Measurements from ENCODE around the gene CHAF1B. TPM values are rescaled to one million over a fixed set of nuclear protein-coding genes. Genes with fewer than 3 reads are reported as not detected.
A peak's percentile ranks its signal among the peaks of the same experiment; 100 is the strongest.

The CHAF1B gene
- total RNA-seq, 4 donors from 2014 or later, result 0.37 to 2.0 (median 0.73) TPM

DNA sequence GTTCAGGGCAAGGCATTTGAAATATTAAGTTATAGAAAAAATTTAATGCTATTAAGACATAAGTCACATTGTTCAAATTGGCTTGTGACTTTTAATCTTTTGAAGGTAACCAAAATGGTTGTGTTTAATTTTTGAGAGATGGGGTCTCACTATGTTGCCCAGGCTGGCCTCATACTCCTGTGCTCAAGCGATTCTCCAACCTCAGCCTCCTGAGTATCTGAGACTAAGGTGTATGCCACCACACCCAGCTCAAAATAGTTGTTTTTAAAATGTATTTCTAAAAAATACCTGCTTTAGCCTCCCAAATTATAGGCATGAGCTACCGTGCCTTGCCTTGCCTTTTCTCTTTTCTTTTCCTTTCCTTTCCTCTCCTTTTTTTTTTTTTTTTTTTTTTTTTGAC is 26.0 kb upstream of the CHAF1B start:
- Histone ChIP-seq H3K9me3 (no peaks in the 10 kb centered on the region), H3K4me1 (peaks cover 0 to 4% (median 0%) of the 10 kb centered on the region in 4 donors), H3K27me3 (no peaks in the 10 kb centered on the region), H3K4me3 (no peak overlapping the region), H3K36me3 (peaks cover 0 to 72% (median 33%) of the 10 kb centered on the region in 4 donors), H3K27ac (no peak overlapping the region)
- no peak for DNase-seq
- TF ChIP-seq, protein P1, sequence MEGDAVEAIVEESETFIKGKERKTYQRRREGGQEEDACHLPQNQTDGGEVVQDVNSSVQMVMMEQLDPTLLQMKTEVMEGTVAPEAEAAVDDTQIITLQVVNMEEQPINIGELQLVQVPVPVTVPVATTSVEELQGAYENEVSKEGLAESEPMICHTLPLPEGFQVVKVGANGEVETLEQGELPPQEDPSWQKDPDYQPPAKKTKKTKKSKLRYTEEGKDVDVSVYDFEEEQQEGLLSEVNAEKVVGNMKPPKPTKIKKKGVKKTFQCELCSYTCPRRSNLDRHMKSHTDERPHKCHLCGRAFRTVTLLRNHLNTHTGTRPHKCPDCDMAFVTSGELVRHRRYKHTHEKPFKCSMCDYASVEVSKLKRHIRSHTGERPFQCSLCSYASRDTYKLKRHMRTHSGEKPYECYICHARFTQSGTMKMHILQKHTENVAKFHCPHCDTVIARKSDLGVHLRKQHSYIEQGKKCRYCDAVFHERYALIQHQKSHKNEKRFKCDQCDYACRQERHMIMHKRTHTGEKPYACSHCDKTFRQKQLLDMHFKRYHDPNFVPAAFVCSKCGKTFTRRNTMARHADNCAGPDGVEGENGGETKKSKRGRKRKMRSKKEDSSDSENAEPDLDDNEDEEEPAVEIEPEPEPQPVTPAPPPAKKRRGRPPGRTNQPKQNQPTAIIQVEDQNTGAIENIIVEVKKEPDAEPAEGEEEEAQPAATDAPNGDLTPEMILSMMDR (IDR thresholded peaks at IDR 0.05), result no peak
- no peak for TF ChIP-seq EP300 (IDR thresholded peaks at IDR 0.05; ENCODE audit: low read depth)
- 89 to 92% methylated on average over 2 of the region's 2 CpGs for WGBS, 2 donors (ENCODE audit: low coverage in 1 of 2)
- intact Hi-C loops (cut with DNase I; ENCODE audit: low total_unique reads) (loop anchor here (5.0 kb wide), 1 partner anchor 1497 kb away; no protein-coding TSS in a partner anchor), in situ Hi-C loops (cut with MboI; ENCODE audit: low pct_ligation_motif_present in 1 of 4, low pct_unique_long_range_greater_than_20kb in 1 of 4, low sequenced_read_pairs in 3 of 4) (no loop called here)

DNA sequence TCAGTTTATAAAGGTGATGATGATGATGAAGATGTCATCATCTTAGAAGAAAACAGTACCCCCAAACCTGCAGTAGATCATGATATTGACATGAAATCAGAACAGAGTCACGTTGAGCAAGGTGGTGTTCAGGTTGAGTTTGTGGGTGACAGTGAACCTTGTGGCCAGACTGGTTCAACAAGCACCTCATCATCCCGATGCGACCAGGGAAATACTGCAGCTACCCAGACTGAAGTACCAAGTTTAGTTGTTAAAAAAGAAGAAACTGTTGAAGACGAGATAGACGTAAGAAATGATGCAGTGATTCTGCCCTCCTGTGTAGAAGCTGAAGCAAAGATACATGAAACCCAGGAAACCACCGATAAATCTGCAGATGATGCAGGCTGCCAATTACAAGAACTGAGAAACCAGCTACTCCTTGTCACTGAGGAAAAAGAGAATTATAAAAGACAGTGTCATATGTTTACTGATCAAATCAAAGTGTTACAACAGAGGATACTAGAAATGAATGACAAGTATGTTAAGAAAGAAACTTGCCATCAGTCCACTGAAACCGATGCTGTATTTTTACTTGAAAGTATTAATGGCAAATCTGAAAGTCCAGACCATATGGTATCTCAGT is 16.0 kb upstream of the CHAF1B start:
- peaks cover 0 to 86% (median 38%) of the 10 kb centered on the region in 4 donors for H3K36me3 ChIP-seq
- no peaks in the 10 kb centered on the region for H3K27me3 ChIP-seq
- intact Hi-C loops (cut with DNase I; ENCODE audit: low total_unique reads), result no loop called here
- in situ Hi-C loops (cut with MboI; ENCODE audit: low pct_ligation_motif_present in 1 of 4, low pct_unique_long_range_greater_than_20kb in 1 of 4, low sequenced_read_pairs in 3 of 4), result no loop called here
- 76 to 83% methylated on average over 2 to 7 of the region's 7 CpGs for WGBS, 2 donors (ENCODE audit: low coverage in 1 of 2)
- peaks cover 0 to 7% (median 0%) of the 10 kb centered on the region in 4 donors for H3K4me1 ChIP-seq
- H3K27ac ChIP-seq, result no peak overlapping the region
- DNase-seq, result no peak
- no peak overlapping the region for H3K4me3 ChIP-seq
- no peaks in the 10 kb centered on the region for H3K9me3 ChIP-seq
- TF ChIP-seq POLR2AphosphoS5 (IDR thresholded peaks at IDR 0.05) (no peak), EP300 (IDR thresholded peaks at IDR 0.05; ENCODE audit: low read depth) (no peak), POLR2A (IDR thresholded peaks at IDR 0.05) (no peak)
- TF ChIP-seq, protein P1 (IDR thresholded peaks at IDR 0.05), result no peak

DNA sequence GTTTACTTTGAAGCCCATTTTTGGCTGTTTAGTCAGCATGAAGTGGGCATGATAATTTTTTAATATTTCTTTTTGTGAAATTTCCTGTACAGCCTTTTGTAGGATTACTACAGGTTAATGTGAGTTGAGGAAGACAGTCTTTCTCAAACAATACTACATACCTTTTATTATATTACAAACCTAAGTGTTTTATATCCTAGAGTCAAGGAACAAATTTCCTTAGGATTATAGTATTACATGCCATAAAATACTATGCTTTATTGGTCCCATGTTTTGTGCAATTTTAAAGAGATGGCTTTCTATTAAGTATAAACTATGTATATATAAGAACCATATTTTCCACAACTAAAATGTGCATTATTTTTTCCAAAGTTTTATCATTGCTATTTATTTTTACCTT is 9.2 kb upstream of the CHAF1B start:
- TF ChIP-seq EP300 (IDR thresholded peaks at IDR 0.05; ENCODE audit: low read depth) (no peak), POLR2A (IDR thresholded peaks at IDR 0.05) (no peak), POLR2AphosphoS5 (IDR thresholded peaks at IDR 0.05) (no peak)
- TF ChIP-seq, protein P1 (IDR thresholded peaks at IDR 0.05), result no peak
- no peak overlapping the region for H3K4me3 ChIP-seq
- DNase-seq, result no peak
- H3K36me3 ChIP-seq, result peaks cover 0 to 40% (median 12%) of the 10 kb centered on the region in 4 donors
- intact Hi-C loops (cut with DNase I; ENCODE audit: low total_unique reads), result no loop called here
- in situ Hi-C loops (cut with MboI; ENCODE audit: low pct_ligation_motif_present in 1 of 4, low pct_unique_long_range_greater_than_20kb in 1 of 4, low sequenced_read_pairs in 3 of 4), result no loop called here
- peak overlapping the region in 2 of 4 donors; percentile 10 to 33 for H3K27ac ChIP-seq
- H3K4me1 ChIP-seq, result peaks cover 0 to 36% (median 15%) of the 10 kb centered on the region in 4 donors
- no peaks in the 10 kb centered on the region for H3K9me3 ChIP-seq
- no peaks in the 10 kb centered on the region for H3K27me3 ChIP-seq

- H3K36me3 ChIP-seq, result peaks cover 0 to 33% (median 8%) of the 10 kb centered on the region in 4 donors
- no peak for DNase-seq
- H3K4me1 ChIP-seq, result peaks cover 0 to 36% (median 15%) of the 10 kb centered on the region in 4 donors
- H3K9me3 ChIP-seq, result no peaks in the 10 kb centered on the region
- 47 to 50% methylated on average over 6 to 7 of the region's 7 CpGs for WGBS, 2 donors (ENCODE audit: low coverage in 1 of 2)
- in situ Hi-C loops (cut with MboI; ENCODE audit: low pct_ligation_motif_present in 1 of 4, low pct_unique_long_range_greater_than_20kb in 1 of 4, low sequenced_read_pairs in 3 of 4) (no loop called here), intact Hi-C loops (cut with DNase I; ENCODE audit: low total_unique reads) (no loop called here)
- TF ChIP-seq EP300 (IDR thresholded peaks at IDR 0.05; ENCODE audit: low read depth), result no peak
- TF ChIP-seq POLR2AphosphoS5 (IDR thresholded peaks at IDR 0.05), result no peak
- no peak for TF ChIP-seq POLR2A (IDR thresholded peaks at IDR 0.05)
- TF ChIP-seq, protein P1 (IDR thresholded peaks at IDR 0.05), result no peak
- H3K4me3 ChIP-seq, result no peak overlapping the region
- H3K27me3 ChIP-seq, result no peaks in the 10 kb centered on the region
- no peak overlapping the region for H3K27ac ChIP-seq
Observed at GRCh38 chr21:36377391-36377842, 7.8 kb upstream of the CHAF1B start.

Data from transverse colon (tissue), 4 donors.